HK-2 (cell line): ENCODE results near the gene CYS1.
A peak's percentile ranks its signal among the peaks of the same experiment; 100 is the strongest.
"Not testable (repeated sequence)": the region's sequence is repeated elsewhere in the genome, so short reads cannot be mapped to it uniquely, and the experiment has no call there.

Experiments used
- DNase-seq: peaks from one replicate; pipeline ENCODE4 v3.0.0-alpha.2; 2018; ENCODE audit not compliant: unreplicated experiment

Gene CYS1

GRCh38 chr2:10079870-10080535 is at the start of gene CYS1:
Gene CYS1 (minus strand): TSS chr2:10080411. CDS start chr2:10080223, 188 bp downstream.
- peak; percentile 57 for DNase-seq

GRCh38 chr2:10129490-10129889 is 49.3 kb upstream of the CYS1 start:
- DNase-seq: no peak

GRCh38 chr2:10128420-10128819 is 48.2 kb upstream of the CYS1 start:
- DNase-seq: no peak

GRCh38 chr2:10126632-10127026 is 46.4 kb upstream of the CYS1 start:
- no peak for DNase-seq

GRCh38 chr2:10125842-10126631 is 45.8 kb upstream of the CYS1 start:
- no peak for DNase-seq

- DNase-seq: no peak
Observed at GRCh38 chr2:10124538-10125045, 44.4 kb upstream of the CYS1 start.

- DNase-seq: no peak
Observed at GRCh38 chr2:10123281-10123680, 43.1 kb upstream of the CYS1 start.

GRCh38 chr2:10122500-10123280 is 42.5 kb upstream of the CYS1 start, which contains the start of gene RRM2:
Gene RRM2 (plus strand): TSS chr2:10122739. CDS start chr2:10122799, 60 bp downstream.
- DNase-seq: peak; percentile 97

GRCh38 chr2:10120877-10121574 is 40.8 kb upstream of the CYS1 start:
- peak; percentile 40 for DNase-seq

- DNase-seq: peak; percentile 97
Observed at GRCh38 chr2:10120158-10120876, 40.1 kb upstream of the CYS1 start.

GRCh38 chr2:10119601-10120157 is 39.5 kb upstream of the CYS1 start:
- no peak for DNase-seq

- DNase-seq: no peak
Observed at GRCh38 chr2:10119027-10119325, 38.8 kb upstream of the CYS1 start.

- no peak for DNase-seq
Observed at GRCh38 chr2:10109311-10109710, 29.1 kb upstream of the CYS1 start.

GRCh38 chr2:10104906-10105305 is 24.7 kb upstream of the CYS1 start:
- not testable (repeated sequence) for DNase-seq

- DNase-seq: no peak
Observed at GRCh38 chr2:10103179-10103578, 23.0 kb upstream of the CYS1 start.

GRCh38 chr2:10101491-10101890 is 21.3 kb upstream of the CYS1 start:
- no peak for DNase-seq

- peak; percentile 70 for DNase-seq
Observed at GRCh38 chr2:10097352-10098148, 17.3 kb upstream of the CYS1 start.

- DNase-seq: no peak
Observed at GRCh38 chr2:10096641-10097040, 16.4 kb upstream of the CYS1 start.

- no peak for DNase-seq
Observed at GRCh38 chr2:10095175-10095574, 15.0 kb upstream of the CYS1 start.

GRCh38 chr2:10094271-10094814 is 14.1 kb upstream of the CYS1 start:
- DNase-seq: no peak
